ENCODE data around the gene CALD1.

Gene CALD1

DNA sequence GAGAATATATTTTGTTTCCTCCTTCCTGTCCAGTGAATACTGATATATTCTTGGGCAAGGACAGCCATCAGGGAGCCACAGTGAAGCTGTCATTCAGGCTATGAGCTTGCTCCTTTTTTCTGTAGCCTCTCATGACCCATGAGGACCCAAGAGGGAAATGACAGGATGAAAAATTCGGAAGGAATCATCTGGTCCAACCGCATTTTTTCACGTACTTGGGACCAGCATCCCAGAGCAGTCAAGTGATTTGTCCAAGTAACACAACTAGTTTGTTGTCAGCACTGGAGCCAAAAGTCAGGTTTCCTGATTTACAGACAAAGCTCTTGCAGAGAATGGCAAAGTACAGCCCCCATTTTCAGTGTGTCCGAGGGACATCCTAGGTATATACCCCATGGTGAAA is 159.7 kb downstream of the CALD1 start:
- POLR2A ChIA-PET = no interaction called here
- CTCF ChIA-PET = interaction anchor here (0.6 to 2.0 kb wide), 3 partner anchors 246 to 854 kb away, joined by 3 to 6 read pairs (median 3); no protein-coding TSS in a partner anchor
- TF ChIP-seq SALL2 (tag by site-specific recombination; IDR thresholded peaks at IDR 0.05; ENCODE audit: borderline replicate concordance) (no peak), ZFP69B (tag by site-specific recombination; IDR thresholded peaks at IDR 0.05) (no peak), ZNF302 (tag by site-specific recombination; IDR thresholded peaks at IDR 0.05; ENCODE audit: low read depth) (no peak), ZNF16 (tag by site-specific recombination; IDR thresholded peaks at IDR 0.05; ENCODE audit: low read depth) (no peak), ZNF501 (tag by site-specific recombination; IDR thresholded peaks at IDR 0.05) (no peak), ZNF626 (tag by site-specific recombination; IDR thresholded peaks at IDR 0.05) (no peak), ZNF747 (tag by site-specific recombination; IDR thresholded peaks at IDR 0.05) (no peak), TRIM28 (IDR thresholded peaks at IDR 0.05; ENCODE audit: borderline replicate concordance, low read length) (no peak), ZNF521 (tag by site-specific recombination; IDR thresholded peaks at IDR 0.05) (no peak), ZNF132 (tag by site-specific recombination; IDR thresholded peaks at IDR 0.05; ENCODE audit: borderline replicate concordance) (no peak), ZNF670 (tag by site-specific recombination; IDR thresholded peaks at IDR 0.05; ENCODE audit: low read depth) (no peak), ZNF292 (tag by site-specific recombination; IDR thresholded peaks at IDR 0.05; ENCODE audit: borderline replicate concordance, low read depth) (no peak), SCRT1 (tag by site-specific recombination; IDR thresholded peaks at IDR 0.05; ENCODE audit: borderline replicate concordance) (no peak), ZBTB21 (tag by site-specific recombination; IDR thresholded peaks at IDR 0.05) (no peak)
- TF ChIP-seq, protein P1, sequence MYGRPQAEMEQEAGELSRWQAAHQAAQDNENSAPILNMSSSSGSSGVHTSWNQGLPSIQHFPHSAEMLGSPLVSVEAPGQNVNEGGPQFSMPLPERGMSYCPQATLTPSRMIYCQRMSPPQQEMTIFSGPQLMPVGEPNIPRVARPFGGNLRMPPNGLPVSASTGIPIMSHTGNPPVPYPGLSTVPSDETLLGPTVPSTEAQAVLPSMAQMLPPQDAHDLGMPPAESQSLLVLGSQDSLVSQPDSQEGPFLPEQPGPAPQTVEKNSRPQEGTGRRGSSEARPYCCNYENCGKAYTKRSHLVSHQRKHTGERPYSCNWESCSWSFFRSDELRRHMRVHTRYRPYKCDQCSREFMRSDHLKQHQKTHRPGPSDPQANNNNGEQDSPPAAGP (tag by site-specific recombination; IDR thresholded peaks at IDR 0.05) = no peak
- TF ChIP-seq, protein P2, sequence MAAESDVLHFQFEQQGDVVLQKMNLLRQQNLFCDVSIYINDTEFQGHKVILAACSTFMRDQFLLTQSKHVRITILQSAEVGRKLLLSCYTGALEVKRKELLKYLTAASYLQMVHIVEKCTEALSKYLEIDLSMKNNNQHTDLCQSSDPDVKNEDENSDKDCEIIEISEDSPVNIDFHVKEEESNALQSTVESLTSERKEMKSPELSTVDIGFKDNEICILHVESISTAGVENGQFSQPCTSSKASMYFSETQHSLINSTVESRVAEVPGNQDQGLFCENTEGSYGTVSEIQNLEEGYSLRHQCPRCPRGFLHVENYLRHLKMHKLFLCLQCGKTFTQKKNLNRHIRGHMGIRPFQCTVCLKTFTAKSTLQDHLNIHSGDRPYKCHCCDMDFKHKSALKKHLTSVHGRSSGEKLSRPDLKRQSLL (tag by site-specific recombination; IDR thresholded peaks at IDR 0.05) = no peak
- TF ChIP-seq, protein P3, sequence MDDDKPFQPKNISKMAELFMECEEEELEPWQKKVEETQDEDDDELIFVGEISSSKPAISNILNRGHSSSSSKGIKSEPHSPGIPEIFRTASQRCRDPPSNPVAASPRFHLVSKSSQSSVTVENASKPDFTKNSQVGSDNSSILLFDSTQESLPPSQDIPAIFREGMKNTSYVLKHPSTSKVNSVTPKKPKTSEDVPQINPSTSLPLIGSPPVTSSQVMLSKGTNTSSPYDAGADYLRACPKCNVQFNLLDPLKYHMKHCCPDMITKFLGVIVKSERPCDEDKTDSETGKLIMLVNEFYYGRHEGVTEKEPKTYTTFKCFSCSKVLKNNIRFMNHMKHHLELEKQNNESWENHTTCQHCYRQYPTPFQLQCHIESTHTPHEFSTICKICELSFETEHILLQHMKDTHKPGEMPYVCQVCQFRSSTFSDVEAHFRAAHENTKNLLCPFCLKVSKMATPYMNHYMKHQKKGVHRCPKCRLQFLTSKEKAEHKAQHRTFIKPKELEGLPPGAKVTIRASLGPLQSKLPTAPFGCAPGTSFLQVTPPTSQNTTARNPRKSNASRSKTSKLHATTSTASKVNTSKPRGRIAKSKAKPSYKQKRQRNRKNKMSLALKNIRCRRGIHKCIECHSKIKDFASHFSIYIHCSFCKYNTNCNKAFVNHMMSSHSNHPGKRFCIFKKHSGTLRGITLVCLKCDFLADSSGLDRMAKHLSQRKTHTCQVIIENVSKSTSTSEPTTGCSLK (tag by site-specific recombination; IDR thresholded peaks at IDR 0.05) = no peak
- TF ChIP-seq, protein P4, sequence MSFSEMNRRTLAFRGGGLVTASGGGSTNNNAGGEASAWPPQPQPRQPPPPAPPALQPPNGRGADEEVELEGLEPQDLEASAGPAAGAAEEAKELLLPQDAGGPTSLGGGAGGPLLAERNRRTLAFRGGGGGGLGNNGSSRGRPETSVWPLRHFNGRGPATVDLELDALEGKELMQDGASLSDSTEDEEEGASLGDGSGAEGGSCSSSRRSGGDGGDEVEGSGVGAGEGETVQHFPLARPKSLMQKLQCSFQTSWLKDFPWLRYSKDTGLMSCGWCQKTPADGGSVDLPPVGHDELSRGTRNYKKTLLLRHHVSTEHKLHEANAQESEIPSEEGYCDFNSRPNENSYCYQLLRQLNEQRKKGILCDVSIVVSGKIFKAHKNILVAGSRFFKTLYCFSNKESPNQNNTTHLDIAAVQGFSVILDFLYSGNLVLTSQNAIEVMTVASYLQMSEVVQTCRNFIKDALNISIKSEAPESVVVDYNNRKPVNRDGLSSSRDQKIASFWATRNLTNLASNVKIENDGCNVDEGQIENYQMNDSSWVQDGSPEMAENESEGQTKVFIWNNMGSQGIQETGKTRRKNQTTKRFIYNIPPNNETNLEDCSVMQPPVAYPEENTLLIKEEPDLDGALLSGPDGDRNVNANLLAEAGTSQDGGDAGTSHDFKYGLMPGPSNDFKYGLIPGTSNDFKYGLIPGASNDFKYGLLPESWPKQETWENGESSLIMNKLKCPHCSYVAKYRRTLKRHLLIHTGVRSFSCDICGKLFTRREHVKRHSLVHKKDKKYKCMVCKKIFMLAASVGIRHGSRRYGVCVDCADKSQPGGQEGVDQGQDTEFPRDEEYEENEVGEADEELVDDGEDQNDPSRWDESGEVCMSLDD (tag by site-specific recombination; IDR thresholded peaks at IDR 0.05) = no peak
- no peak overlapping the region for H3K27ac ChIP-seq (ENCODE audit: extremely low read depth, low read depth, low read length)
- no peaks in the 10 kb centered on the region for H3K4me1 ChIP-seq (ENCODE audit: control insufficient read depth, insufficient read depth, low read length)
- peaks cover 0 to 7% of the 10 kb centered on the region in 2 experiments; a peak in 1 of 3 replicates for H3K36me3 ChIP-seq (ENCODE audit: control insufficient read depth in 2 of 2, insufficient read depth in 1 of 2, low read length in 2 of 2)
- H3K4me3 ChIP-seq (ENCODE audit: low read depth, low read length) = no peak overlapping the region
- no peaks in the 10 kb centered on the region for H3K9me3 ChIP-seq (ENCODE audit: control insufficient read depth, insufficient read depth, low read depth, low read length)

DNA sequence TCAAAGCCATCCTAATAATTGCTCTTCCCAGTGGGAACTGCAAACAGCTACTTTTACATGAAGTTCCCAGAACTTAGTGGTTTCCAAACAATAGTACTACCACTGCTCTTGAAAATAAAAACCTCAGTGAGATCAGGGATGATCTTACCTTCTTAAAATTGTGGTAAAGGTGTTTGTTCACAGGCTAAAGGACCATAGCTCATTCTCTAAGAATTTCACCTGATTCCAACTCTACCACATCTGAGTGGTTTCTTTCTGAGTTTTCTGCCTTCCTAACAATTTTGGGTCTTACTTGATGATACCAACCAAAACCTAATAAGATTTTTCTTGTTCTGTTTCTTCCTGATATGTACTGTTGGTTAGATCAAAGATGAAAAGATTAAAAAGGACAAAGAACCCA is 161.3 kb downstream of the CALD1 start:
- Histone ChIP-seq H3K4me1 (ENCODE audit: control insufficient read depth, insufficient read depth, low read length) (no peaks in the 10 kb centered on the region), H3K27ac (ENCODE audit: extremely low read depth, low read depth, low read length) (no peak overlapping the region), H3K4me3 (ENCODE audit: low read depth, low read length) (no peak overlapping the region), H3K36me3 (ENCODE audit: control insufficient read depth in 2 of 2, insufficient read depth in 1 of 2, low read length in 2 of 2) (no peaks in the 10 kb centered on the region), H3K9me3 (ENCODE audit: control insufficient read depth, insufficient read depth, low read depth, low read length) (no peaks in the 10 kb centered on the region)
- ChIA-PET POLR2A (interaction anchor here (1.5 kb wide), 1 partner anchor 54 kb away, joined by 5 read pairs; no protein-coding TSS in a partner anchor), CTCF (interaction anchor here (0.5 to 2.0 kb wide), 6 partner anchors 10 to 309 kb away, joined by 3 to 8 read pairs (median 5); no protein-coding TSS in a partner anchor)
- TF ChIP-seq ZBTB1 (tag by site-specific recombination; IDR thresholded peaks at IDR 0.05) = no peak
- TF ChIP-seq ZNF48 (tag by site-specific recombination; IDR thresholded peaks at IDR 0.05) = no peak
- TF ChIP-seq, protein P5, sequence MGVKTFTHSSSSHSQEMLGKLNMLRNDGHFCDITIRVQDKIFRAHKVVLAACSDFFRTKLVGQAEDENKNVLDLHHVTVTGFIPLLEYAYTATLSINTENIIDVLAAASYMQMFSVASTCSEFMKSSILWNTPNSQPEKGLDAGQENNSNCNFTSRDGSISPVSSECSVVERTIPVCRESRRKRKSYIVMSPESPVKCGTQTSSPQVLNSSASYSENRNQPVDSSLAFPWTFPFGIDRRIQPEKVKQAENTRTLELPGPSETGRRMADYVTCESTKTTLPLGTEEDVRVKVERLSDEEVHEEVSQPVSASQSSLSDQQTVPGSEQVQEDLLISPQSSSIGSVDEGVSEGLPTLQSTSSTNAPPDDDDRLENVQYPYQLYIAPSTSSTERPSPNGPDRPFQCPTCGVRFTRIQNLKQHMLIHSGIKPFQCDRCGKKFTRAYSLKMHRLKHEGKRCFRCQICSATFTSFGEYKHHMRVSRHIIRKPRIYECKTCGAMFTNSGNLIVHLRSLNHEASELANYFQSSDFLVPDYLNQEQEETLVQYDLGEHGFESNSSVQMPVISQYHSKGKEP (tag by site-specific recombination; IDR thresholded peaks at IDR 0.05) = no peak
- TF ChIP-seq KLF9 (tag by site-specific recombination; IDR thresholded peaks at IDR 0.05; ENCODE audit: low read depth) = no peak
- no peak for TF ChIP-seq ZNF350 (tag by site-specific recombination; IDR thresholded peaks at IDR 0.05)
- TF ChIP-seq MEIS1 (CRISPR knock-in tag; IDR thresholded peaks at IDR 0.05; ENCODE audit: borderline replicate concordance) = no peak
- TF ChIP-seq, protein P6, sequence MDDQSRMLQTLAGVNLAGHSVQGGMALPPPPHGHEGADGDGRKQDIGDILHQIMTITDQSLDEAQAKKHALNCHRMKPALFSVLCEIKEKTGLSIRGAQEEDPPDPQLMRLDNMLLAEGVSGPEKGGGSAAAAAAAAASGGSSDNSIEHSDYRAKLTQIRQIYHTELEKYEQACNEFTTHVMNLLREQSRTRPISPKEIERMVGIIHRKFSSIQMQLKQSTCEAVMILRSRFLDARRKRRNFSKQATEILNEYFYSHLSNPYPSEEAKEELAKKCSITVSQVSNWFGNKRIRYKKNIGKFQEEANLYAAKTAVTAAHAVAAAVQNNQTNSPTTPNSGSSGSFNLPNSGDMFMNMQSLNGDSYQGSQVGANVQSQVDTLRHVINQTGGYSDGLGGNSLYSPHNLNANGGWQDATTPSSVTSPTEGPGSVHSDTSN (CRISPR knock-in tag; IDR thresholded peaks at IDR 0.05) = no peak
- TF ChIP-seq ZSCAN16 (tag by site-specific recombination; IDR thresholded peaks at IDR 0.05) = no peak

All from HEK293 (cell line).